ENCODE results near the gene OR4Q2. TPM values are rescaled to one million over a fixed set of nuclear protein-coding genes. Genes with fewer than 3 reads are reported as not detected.
"Not testable (repeated sequence)": the region's sequence is repeated elsewhere in the genome, so short reads cannot be mapped to it uniquely, and the experiment has no call there.

Gene OR4Q2
- not detected in 2 replicates for polyA plus RNA-seq (2012; rRNA removed)
- not detected in 2 replicates for polyA plus RNA-seq (2012; cell fraction: cytosol; rRNA removed)
- polyA plus RNA-seq (2012; cell fraction: nucleus; rRNA removed) = not detected in 2 replicates

- ChIA-PET POLR2A (no interaction called here), CTCF (no interaction called here)
- 0 out of 2 replicates have a peak, but pooled peaks cover 3% of the 10 kb centered on the region for H3K9me2 ChIP-seq
- no peaks in the 10 kb centered on the region for H3F3A ChIP-seq (replicated peaks; ENCODE audit: insufficient read depth)
- H3K4me2 ChIP-seq = no peak within 1 kb of the TSS
- no peak within 1 kb of the TSS for H3K9ac ChIP-seq
- H3K36me3 ChIP-seq (replicated peaks in 1 of 2; ENCODE audit: control insufficient read depth in 1 of 2, insufficient read depth in 2 of 2, low read length in 1 of 2) = no peaks in the 10 kb centered on the region
- H3K27ac ChIP-seq (ENCODE audit: low read depth in 2 of 2, low read length in 1 of 2) = no peak within 1 kb of the TSS
- DNase-seq = no peak
- H3K27me3 ChIP-seq (ENCODE audit: insufficient read depth) = no peaks in the 10 kb centered on the region
- TF ChIP-seq FOXJ3 (CRISPR knock-in tag; IDR thresholded peaks at IDR 0.05) = no peak
- no peak for TF ChIP-seq NFIC (IDR thresholded peaks at IDR 0.05; ENCODE audit: borderline replicate concordance)
- no peak for TF ChIP-seq NRF1 (IDR thresholded peaks at IDR 0.05; ENCODE audit: low read depth, low read length)
- no peak for TF ChIP-seq TCF12 (IDR thresholded peaks at IDR 0.05)
- TF ChIP-seq JUND (IDR thresholded peaks at IDR 0.05) = no peak
- TF ChIP-seq USF1 (IDR thresholded peaks at IDR 0.05; ENCODE audit: borderline replicate concordance, low read depth) = no peak
- no peak for TF ChIP-seq EP300 (IDR thresholded peaks at IDR 0.05; ENCODE audit: borderline replicate concordance in 1 of 2, low read depth in 1 of 2, low read length in 1 of 2)
- no peak for TF ChIP-seq YY1 (IDR thresholded peaks at IDR 0.05; ENCODE audit: low read depth)
- TF ChIP-seq CTCF (IDR thresholded peaks at IDR 0.05) = no peak
- no peak for TF ChIP-seq MXI1 (IDR thresholded peaks at IDR 0.05; ENCODE audit: low read depth, low read length)
- TF ChIP-seq TAF1 (IDR thresholded peaks at IDR 0.05; ENCODE audit: borderline replicate concordance, low read depth, low read length) = no peak
- no peak for TF ChIP-seq FOSL2 (IDR thresholded peaks at IDR 0.05; ENCODE audit: borderline replicate concordance, low read depth)
- TF ChIP-seq RAD21 (IDR thresholded peaks at IDR 0.05; ENCODE audit: low read length) = no peak
- H3K9me3 ChIP-seq = no peaks in the 10 kb centered on the region
- H3K4me3 ChIP-seq (ENCODE audit: low read depth in 2 of 2, low read length in 1 of 2) = no peak within 1 kb of the TSS
- H4K20me1 ChIP-seq (ENCODE audit: insufficient read depth) = no peaks in the 10 kb centered on the region
- H3K79me2 ChIP-seq (ENCODE audit: insufficient read depth) = no peaks in the 10 kb centered on the region
- H2AFZ ChIP-seq (ENCODE audit: low read depth) = no peak within 1 kb of the TSS
- H3K4me1 ChIP-seq (ENCODE audit: control insufficient read depth in 1 of 2, insufficient read depth in 2 of 2, low read depth in 1 of 2, low read length in 1 of 2) = no peaks in the 10 kb centered on the region
Measured at GRCh38 chr14:20001863-20002262, at the start of gene OR4Q2. TSS of gene OR4Q2 (plus strand) at chr14:20002163.

- H3K27me3 ChIP-seq (ENCODE audit: insufficient read depth); POLR2A ChIA-PET; H3K9me3 ChIP-seq; H4K20me1 ChIP-seq (ENCODE audit: insufficient read depth); H3K27ac ChIP-seq (ENCODE audit: low read depth in 2 of 2, low read length in 1 of 2); CTCF ChIA-PET; H3K4me1 ChIP-seq (ENCODE audit: control insufficient read depth in 1 of 2, insufficient read depth in 2 of 2, low read depth in 1 of 2, low read length in 1 of 2); H3K4me2 ChIP-seq; H3K9me2 ChIP-seq; H2AFZ ChIP-seq (ENCODE audit: low read depth); DNase-seq; H3K4me3 ChIP-seq (ENCODE audit: low read depth in 2 of 2, low read length in 1 of 2); H3K9ac ChIP-seq; H3K79me2 ChIP-seq (ENCODE audit: insufficient read depth); H3F3A ChIP-seq (replicated peaks; ENCODE audit: insufficient read depth); H3K36me3 ChIP-seq (replicated peaks in 1 of 2; ENCODE audit: control insufficient read depth in 1 of 2, insufficient read depth in 2 of 2, low read length in 1 of 2): not testable (repeated sequence)
- 5% methylated on average over 2 of the region's 2 CpGs for WGBS (ENCODE audit: low lambda C conversion rate)
Measured at GRCh38 chr14:19969735-19970134, 32.2 kb upstream of the OR4Q2 start.
